GM18498 (cell line): ENCODE data around the gene KIAA1755.

ENCODE experiments used
- ATAC-seq: cut with Tn5 transposase; IDR thresholded peaks from one replicate; pipeline ENCODE4 v1.9.1; 2021; ENCODE audit warnings: mild to moderate bottlenecking, moderate library complexity; ENCODE audit not compliant: unreplicated experiment

KIAA1755 gene

DNA sequence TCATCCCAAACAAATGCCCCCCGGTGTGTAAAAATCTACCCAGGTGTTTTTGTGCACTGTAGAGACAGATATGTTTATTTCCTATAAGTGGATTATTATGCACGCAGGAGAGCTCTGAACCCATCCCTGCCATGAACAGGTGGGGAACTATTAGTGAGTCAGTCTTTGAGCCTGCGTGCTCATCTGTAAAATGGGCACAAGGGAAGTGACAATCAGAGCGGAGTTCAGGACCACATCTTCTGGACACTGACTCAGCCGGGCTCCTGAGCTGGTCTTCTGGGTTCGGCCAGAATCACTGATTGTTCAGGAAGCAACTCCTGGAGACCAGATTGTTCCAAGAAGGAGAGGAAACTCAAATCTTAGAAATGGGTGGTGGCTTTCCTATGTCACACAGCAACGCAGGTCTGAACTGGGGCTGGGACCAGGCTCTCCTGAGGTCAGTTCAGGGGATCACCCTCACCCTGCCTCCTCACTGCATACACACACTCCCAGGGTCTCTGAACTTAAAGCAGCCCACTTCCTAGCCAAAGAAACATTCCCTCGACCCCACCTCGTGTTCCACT, 68.1 kb downstream of the KIAA1755 start:
- no peak for ATAC-seq

DNA sequence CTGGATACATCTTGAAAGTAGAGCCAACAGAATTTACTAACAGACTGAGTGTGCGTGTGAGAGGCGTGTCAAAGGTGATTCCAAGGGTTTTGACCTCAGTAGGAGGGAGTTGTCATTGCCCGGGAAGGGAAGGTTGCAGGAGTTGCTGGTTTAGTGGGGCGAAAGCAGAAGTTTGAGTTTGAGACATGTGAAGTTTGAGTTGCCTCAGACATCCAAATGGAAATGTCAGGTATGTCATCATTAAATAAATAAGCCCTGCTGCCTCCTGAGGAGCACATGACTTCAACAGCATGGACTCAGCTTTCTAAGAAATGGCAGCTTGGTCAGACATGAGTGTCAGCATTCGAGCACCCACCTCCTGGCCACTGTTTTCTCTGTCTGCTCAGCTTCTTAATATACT, 68.9 kb downstream of the KIAA1755 start:
- no peak for ATAC-seq

DNA sequence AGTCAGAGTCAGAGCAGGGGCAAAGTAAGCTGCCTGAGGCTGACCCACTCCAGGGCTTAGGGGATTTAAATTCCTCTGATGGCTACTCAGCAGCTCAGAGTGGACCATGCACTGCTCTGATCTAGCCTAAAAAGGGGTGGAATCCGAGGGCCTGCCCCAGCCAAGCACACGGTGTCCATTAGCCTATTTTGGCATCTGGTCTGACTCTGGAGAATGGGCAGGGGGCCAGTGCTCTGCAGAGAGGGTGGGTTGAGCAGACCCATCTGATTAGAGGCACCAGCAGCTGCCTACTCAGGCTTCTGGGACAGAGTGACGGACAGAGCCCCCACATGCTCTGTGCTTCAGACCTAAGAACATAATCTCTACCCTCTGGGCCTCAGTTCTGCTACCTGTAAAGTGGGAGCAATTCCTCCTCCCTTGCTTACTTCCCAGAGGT, 69.6 kb downstream of the KIAA1755 start:
- ATAC-seq = no peak

DNA sequence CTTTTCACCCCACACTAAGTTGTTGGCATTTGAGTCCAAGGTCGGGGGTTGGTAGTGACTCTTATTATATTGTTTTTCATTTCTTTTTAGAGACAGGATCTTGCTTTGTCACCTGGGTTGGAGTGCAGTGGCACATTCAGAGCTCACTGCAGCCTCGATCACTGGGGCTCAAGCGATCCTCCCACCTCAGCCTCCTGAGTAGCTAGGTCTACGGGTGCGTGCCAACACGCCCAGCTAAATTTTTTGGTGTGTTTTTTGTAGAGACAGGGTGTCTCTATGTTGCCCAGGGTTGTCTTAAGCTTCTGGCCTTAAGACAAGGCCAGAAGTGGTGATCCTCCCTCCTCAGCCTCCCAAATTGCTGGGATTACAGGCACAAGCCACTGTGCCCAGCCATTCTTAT, 70.4 kb downstream of the KIAA1755 start:
- no peak for ATAC-seq

DNA sequence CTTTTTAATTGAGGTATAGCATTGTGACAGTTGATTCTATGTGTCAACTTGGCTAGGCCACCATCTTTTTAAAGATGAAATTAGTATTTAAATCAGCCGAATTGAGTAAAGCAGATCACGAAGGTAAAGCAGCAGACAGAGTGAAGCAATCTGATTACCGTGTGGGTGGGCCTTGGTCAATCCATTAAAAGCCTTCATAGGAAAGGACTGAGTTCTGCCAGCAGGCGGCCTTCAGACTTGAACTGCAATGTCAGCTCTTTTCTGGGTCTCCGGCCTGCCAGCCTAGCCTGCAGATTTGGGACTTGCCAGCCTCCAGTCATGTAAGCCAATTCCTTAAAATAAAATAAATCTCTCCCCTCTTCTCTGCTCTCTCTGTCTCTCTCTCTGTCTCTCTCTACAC, 73.0 kb downstream of the KIAA1755 start:
- no peak for ATAC-seq

DNA sequence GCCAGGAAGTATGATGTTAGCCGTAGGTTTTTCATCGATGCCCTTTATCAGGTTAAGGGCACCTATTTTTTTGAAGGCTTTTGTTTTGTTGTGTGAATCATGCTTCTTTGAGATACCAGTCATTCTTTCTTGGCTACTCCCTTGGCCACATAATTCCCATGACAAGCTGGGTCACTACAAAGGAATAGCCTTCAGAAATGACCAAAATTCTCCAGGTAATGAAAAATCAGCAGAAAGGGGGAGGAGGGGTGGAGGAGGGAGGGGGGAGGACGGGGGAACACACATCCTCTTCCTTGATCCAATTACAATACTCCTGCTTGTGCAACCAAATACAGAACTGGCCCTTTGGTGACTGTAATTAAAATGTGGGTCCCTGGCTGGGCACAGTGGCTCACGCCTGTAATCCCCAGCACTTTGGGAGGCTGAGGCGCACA, 73.7 kb downstream of the KIAA1755 start:
- no peak for ATAC-seq

DNA sequence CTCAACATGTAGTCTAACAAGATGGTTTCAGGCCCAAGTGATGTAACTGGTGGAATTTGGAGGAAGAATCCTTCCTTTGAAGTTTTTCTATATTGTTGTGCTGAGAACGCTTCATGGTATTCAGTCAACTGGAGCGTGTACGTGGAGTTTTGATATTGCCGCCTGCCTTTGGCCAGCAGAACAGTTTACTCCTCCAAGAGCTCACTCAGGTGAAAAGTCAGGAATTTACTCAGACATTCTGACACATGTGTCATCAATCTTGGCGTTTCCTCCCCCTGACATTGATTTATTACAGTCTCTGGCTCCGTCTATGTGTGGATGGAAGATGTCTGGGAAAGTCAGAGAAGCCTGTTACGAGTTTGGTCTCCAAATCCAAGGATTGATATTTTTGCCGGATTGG, 76.4 kb downstream of the KIAA1755 start:
- ATAC-seq = no peak

DNA sequence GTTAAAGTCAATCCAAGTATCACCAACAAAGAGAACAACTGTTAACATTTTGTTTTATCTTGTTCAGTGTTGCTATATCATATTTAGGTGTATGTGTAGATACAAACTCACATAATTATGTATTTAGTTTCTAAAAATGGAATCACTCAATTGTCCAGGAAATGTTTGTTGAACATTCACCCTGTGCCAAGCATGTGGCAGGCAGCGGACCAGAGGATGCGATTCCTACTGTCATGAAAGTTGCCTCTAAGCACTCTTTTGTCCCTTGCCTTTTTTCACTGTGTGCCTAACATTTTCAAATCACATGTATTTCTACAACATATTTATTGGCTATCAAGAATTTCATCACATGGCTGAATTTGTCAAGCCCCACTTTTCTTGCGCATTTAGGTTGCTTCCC, 78.6 kb downstream of the KIAA1755 start:
- no peak for ATAC-seq

DNA sequence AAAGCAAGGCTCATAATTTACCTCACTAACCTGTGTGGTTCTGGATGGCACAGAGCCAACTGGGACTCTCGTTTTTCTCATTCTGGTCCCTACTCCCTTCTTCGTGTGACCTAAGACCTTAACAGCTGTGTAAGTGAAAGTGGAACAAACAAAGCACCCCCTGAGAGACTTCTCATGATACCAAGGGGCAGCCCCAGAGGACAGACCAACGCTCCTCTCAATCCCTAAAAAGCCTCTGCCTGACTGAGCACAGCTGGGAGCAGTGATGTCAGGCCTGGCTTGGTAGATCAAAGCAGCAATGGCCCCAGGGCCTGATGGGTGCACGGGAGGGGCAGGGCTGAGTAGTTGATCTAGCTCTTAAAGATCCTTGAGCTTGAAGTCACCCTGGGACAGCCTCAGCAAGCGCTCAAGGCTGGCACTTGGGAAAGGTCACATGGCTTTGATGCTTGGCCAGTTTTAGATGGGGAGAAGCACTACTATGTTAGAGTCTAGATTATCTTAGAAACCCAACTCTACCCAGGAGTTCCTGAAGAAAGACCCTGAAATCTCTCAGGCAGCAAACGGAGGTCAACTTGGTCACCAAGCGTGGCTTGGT, 79.2 kb downstream of the KIAA1755 start:
- peak; percentile 80 for ATAC-seq

DNA sequence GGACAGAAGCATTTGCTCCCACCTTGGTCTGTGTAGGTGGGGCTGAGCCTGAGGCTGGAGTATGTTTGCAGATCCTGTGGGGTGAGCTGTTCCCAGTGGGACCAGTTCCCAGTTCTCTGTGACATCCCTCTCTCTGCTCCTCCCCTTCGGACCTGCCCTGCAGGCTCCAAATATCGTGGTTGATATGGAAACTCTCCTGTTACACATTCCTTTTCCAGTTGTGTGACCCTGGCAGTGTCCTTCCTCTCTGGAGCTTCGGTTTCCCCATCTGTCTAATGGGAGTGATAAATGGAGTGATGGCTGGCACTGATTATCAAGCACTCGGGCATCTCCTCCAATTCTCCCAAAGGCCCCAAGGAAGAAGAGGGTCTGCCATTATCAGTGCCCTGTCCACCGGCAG, 79.8 kb downstream of the KIAA1755 start:
- ATAC-seq = no peak

DNA sequence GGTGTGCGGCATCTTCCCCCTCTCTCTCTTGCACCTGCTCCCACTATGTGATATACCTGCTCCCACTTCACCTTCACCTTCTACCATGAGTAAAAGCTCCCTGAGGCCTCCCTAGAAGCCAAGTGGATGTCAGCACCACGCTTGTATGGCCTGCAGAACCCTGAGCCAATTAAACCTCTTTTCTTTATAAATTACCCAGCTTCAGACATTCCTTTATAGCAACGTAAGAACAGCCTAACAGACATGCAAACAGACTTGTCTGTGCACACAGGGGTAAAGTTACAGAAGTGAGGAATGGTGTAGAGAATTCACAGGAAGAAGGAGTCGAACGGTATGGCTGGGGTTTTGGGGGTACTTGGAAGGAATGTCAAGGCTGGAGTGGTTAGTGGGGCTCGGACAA, 80.7 kb downstream of the KIAA1755 start:
- no peak for ATAC-seq

DNA sequence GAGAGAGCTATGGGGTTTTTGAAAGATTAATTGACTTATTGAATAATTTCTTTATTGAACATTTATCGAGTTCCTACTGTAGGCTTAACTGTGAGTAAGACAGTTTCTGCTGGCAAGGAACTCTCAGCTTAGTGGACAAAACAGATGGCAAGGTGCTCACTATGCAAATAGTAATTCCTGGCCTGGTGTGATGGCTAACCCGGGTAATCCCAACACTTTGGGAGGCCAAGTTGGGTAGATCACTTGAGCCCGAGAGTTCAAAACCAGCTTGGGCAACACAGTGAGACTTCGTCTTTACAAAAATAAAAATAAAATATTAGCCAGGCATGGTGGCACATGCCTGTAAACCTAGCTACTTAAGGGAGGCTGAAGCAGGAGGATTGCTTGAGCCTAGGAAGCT, 82.0 kb downstream of the KIAA1755 start:
- no peak for ATAC-seq

DNA sequence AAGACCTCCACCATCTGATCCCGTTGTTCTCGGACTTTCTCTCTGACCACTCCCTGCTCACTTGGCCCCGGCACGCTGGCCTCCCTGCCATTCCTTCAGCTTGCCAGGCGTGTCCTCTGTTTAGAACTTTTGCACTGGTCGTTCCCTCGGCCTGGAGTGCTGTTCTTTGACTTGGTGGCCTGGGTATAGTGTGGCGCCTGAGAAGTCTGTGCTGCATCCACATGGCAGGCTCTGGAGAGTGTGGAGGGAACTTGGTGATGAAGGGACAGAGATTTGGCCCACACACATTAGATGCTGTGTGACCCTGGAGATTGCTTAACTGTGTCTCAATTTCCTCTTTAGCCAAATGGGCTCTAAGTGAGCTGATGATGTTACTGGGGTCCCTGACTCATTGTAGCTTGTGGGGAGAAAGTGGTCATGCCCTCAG, 82.5 kb downstream of the KIAA1755 start:
- ATAC-seq = no peak

DNA sequence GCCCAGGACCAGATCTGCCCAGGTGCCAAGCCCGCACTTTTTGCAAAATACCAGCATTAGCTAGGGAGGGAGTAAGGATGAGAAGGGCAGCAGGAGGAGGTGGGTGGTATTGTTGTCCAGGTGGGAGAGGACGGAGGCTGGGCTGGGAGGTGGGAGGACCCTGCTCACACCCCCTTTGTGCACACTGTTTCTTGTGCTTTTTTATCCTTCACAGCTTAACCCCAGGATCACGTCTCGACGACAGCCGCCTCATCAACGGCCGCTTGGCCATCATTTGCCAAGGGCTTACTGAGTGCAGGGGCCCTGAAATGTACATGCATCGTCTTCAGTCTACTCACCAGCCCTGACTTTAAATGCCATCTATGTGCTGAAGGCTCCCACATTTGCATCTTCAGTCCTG, 83.3 kb downstream of the KIAA1755 start:
- ATAC-seq = no peak

DNA sequence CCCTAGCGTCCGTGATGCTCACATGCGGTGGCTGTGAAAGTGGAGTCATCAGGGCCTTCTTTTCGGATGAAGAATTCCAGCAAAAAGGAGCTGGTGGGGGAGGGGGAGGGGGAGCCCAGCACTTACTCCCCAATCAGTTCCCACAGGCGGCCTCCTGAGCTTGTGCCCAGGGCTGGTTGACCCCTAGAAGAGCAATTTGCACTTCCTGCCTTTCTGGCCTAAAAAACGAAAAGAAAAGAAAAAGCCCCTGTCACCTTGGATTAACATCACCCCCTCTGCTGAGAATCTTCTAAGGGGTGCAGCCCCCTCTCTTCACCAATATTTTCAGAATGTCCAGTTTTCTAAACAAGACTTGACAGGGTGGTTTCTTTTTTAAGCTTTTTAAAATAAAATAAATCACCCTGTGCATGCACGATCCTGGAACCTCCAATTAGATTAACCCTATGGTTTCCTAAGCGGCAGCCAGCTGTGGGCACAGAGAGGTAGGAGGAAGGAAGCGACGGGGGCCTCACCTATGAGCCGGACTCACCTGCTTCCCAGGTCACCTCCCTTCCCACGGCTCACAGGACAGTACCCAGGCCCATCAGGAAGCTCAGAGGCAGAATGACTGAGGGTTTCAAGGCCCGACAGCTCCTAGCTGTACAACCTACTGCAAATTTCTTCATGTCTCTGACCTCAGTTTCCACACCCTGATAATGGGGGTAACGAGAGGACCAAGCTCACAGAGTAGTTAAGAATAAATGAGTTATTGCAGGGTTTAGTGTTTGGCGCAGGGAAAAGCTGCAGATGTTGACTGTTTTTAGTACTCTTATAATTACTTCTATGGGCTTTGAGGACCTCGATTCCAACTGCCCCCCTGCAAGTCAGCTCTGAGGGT, 85.0 kb downstream of the KIAA1755 start:
- ATAC-seq = no peak

DNA sequence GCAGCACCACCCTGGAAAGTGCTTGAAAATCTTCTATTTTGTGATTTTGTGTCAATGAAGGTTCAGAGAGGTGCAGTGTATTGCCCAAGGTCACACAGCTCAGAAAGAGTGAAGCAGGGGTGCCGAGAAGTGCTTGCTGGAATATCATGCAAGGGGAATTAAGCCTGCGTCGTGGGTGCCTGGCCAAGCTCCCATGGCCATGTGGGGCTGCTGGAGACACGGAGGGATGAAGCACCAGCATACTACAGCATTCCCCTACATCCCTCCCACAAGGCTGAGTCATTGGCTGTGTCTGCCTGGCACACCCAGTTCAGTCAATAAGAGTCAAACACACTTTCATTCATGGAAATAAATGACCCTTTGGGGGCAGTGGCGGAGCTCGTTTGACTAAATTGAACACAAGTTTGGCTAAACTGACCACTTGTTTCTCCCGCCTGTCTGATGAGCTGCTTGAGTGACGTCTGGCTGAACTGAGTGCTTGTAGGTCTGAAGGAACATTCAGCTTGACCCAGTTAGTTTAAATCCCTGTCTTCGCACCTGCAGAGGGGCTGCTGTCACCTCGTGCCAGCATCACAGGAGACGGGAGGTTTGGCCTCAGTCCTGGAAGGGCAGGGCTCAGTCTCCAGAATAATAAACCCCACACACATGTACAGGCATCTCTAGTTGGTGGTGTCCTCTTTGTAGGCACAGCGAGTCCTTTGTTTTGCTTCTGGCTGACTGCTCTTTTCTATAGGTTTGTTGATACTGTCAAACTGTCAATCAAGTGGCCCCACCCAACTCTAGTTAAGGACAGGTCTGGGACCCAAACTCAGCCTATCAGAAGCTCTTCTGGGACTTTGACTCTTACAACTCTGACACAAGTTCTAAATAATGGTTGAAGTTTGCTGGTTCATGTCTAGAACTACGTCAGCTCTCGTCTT, 87.0 kb downstream of the KIAA1755 start:
- no peak for ATAC-seq

DNA sequence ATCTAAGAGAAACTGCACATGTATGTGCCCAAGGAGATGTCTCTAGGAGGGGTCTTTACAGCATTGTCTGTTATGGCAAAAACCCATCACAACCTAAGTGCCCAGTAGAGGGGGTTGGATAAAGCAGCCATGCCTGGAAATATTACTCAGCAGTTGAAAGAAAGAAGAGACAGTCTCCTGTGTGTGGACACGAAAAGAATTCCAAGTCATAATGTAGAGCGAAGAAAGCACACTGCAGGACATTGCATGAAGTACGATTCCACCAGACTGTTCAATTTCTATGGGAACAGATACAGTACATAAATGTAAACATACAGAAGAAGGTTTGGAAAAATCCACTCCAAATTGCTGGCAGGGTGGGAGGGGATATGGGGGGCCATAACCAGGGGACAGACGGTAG, 88.1 kb downstream of the KIAA1755 start:
- no peak for ATAC-seq

DNA sequence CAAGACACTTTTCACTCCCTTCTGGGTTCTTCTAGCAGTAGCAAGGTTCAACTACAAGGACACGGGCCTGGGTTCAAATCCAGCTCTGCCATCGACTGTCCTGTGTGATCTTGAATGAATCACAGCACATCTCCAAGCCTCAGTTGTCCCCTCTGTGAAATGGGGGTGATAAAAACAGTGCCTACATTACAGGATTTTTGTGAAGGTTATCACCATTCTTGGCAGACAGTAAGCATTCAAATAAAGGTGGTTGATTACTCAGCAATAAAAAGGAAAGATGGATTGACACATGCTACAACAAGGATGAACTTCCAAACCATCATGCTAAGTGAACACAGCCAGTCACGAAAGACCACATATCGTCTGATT, 88.9 kb downstream of the KIAA1755 start:
- no peak for ATAC-seq

DNA sequence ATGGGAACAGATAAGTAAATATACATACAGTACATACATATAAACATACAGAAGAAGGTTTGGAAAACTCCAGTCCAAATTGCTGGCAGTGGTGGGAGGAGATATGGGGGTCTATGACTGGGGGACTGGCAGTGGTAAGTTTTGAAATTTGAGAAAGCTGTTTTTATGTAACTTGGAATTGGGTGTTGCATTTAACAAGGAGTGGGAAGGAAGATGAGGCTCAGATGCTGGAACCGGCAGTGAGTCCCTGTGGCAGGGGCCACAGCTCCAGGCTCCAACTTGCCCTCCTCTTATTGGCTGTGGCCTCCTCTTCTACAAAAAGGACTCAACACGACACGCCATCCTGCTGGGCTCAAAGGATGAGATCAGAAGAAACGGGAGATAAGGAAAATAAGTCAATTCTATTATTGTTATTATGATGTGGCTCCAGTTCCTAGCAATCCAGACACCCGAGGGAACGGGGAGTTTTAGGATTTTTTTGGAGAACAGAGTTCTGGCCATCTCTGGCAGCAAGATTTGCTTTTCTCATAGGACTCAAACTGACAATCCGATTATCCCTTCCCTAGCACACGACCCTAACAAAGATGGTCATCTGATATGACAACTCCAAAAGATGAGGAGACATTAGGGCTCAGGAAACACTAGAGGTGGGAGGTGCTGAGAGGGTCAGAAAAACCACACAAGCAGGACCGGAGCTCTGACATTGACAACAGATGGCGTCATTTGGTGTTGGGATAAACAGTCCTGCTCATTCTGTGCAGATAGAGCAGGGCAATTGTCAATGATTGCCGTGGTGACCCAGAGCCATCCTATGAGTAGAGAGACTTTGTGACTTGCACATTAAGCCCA, 89.5 kb downstream of the KIAA1755 start:
- ATAC-seq = no peak

DNA sequence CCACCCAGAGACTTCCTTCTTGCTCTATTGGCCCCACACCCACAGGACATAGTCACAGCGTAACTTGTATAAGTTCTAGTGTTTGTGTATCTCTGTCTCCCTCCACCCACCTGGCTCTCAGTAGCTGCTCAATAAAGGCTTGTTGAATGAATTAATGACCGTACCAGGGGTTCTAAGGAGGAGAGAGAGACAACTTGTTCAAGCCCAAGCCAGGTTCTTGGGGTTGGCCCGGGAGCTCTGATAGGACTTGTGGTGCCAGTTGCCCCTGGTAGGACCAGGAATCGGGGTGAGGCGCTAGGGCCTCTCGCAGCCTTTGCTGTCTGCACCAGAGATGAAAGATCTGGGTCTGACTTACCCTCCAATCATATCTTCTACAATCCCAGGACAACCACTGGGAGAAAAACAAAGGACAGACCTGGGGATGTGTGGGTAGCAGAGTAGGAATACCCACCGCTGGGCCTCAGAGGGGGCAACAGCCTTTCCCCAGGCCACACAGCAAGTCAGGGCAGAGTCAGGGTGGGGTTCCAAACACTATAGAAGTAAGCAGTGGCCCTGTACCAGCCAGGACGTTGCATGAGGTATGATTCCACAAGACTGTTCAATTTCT, 90.2 kb downstream of the KIAA1755 start:
- no peak for ATAC-seq
